Mesenchymal stem cell (in vitro differentiated cells and primary cell): ENCODE measurements around the gene MED13L.
A peak's percentile ranks its signal among the peaks of the same experiment; 100 is the strongest.
"Not testable (repeated sequence)": the region's sequence is repeated elsewhere in the genome, so short reads cannot be mapped to it uniquely, and the experiment has no call there.

ENCODE experiments used
- DNase-seq: peaks from one replicate; pipeline ENCODE4 v3.0.0-alpha.2; 2013
- H2AFZ ChIP-seq: one replicate; pipeline ENCODE4 v1.6.1; 2013; ENCODE audit warnings: low read depth, mild to moderate bottlenecking, control low read depth, inconsistent platforms, low read length, moderate library complexity
- H2AK5ac ChIP-seq: 2 replicates; pipeline ENCODE4 v1.6.1; 2013; ENCODE audit warnings: low read length, moderate library complexity, mild to moderate bottlenecking, inconsistent platforms; ENCODE audit not compliant: severe bottlenecking
- H2BK120ac ChIP-seq: one replicate; pipeline ENCODE4 v1.6.1; 2013; ENCODE audit warnings: low read depth, mild to moderate bottlenecking, inconsistent platforms, low read length, moderate library complexity
- H2BK12ac ChIP-seq, 2 experiments: one replicate each; pipeline ENCODE4 v1.6.1; 2013; ENCODE audit warnings: inconsistent platforms in 2 of 2, low read length in 2 of 2, mild to moderate bottlenecking in 2 of 2, moderate library complexity in 2 of 2, control low read depth in 1 of 2
- H2BK15ac ChIP-seq: one replicate; pipeline ENCODE4 v1.6.1; 2013; ENCODE audit warnings: mild to moderate bottlenecking, low read depth, inconsistent platforms; ENCODE audit not compliant: poor library complexity, severe bottlenecking
- H2BK5ac ChIP-seq: 2 replicates; pipeline ENCODE4 v1.6.1; 2013; ENCODE audit warnings: low read depth, mild to moderate bottlenecking, low read length, control low read depth, inconsistent platforms; ENCODE audit not compliant: poor library complexity, severe bottlenecking
- H3K14ac ChIP-seq, 2 experiments: one replicate each; pipeline ENCODE4 v1.6.1; 2013; ENCODE audit warnings: inconsistent platforms in 2 of 2, low read length in 2 of 2, control low read depth in 1 of 2, mild to moderate bottlenecking in 1 of 2, moderate library complexity in 1 of 2
- H3K18ac ChIP-seq, 2 experiments: one replicate each; pipeline ENCODE4 v1.6.1; 2013; ENCODE audit warnings: inconsistent platforms in 2 of 2, low read length in 2 of 2, control low read depth in 1 of 2, low read depth in 1 of 2, mild to moderate bottlenecking in 1 of 2
- H3K23ac ChIP-seq, 2 experiments: one replicate each; pipeline ENCODE4 v1.6.1; 2013; ENCODE audit warnings: inconsistent platforms in 2 of 2, low read length in 2 of 2, mild to moderate bottlenecking in 2 of 2, moderate library complexity in 2 of 2, control low read depth in 1 of 2
- H3K27ac ChIP-seq: 2 replicates; pipeline ENCODE4 v1.5.1; 2013; ENCODE audit warnings: mild to moderate bottlenecking, moderate library complexity, low read length, control low read depth, inconsistent platforms; ENCODE audit not compliant: poor library complexity, severe bottlenecking
- H3K27me3 ChIP-seq, 2 experiments: 2 replicates each; pipeline versions ENCODE4 v1.6.1 to v1.7.0; 2013; ENCODE audit warnings: low read length in 2 of 2, mild to moderate bottlenecking in 2 of 2, moderate library complexity in 2 of 2, control low read depth in 1 of 2, inconsistent platforms in 1 of 2; ENCODE audit not compliant: control insufficient read depth in 1 of 2, insufficient read depth in 1 of 2
- H3K36me3 ChIP-seq, 2 experiments: 2 replicates each; pipeline versions ENCODE4 v1.6.1 to v1.7.0; 2013; ENCODE audit warnings: low read length in 2 of 2, control low read depth in 1 of 2, inconsistent platforms in 1 of 2, low read depth in 1 of 2, mild to moderate bottlenecking in 1 of 2; ENCODE audit not compliant: insufficient read depth in 2 of 2, control insufficient read depth in 1 of 2
- H3K4ac ChIP-seq, 2 experiments: one replicate each; pipeline ENCODE4 v1.6.1; 2013; ENCODE audit warnings: inconsistent platforms in 2 of 2, low read length in 2 of 2, mild to moderate bottlenecking in 2 of 2, moderate library complexity in 2 of 2, control low read depth in 1 of 2, low read depth in 1 of 2
- H3K4me1 ChIP-seq: 2 replicates; pipeline ENCODE4 v1.6.1; 2013; ENCODE audit warnings: low read depth, low read length, control low read depth; ENCODE audit not compliant: control insufficient read depth, insufficient read depth
- H3K4me2 ChIP-seq: 2 replicates; pipeline ENCODE4 v1.6.1; 2013; ENCODE audit warnings: low read length, mild to moderate bottlenecking, inconsistent platforms; ENCODE audit not compliant: poor library complexity, severe bottlenecking
- H3K4me3 ChIP-seq, 2 experiments: 2 replicates each; pipeline versions ENCODE4 v1.5.1 to v1.7.0; 2013; ENCODE audit warnings: low read length in 2 of 2, mild to moderate bottlenecking in 2 of 2, control low read depth in 1 of 2, low read depth in 1 of 2; ENCODE audit not compliant: insufficient read depth in 1 of 2
- H3K79me1 ChIP-seq: replicated peaks from 2 replicates; pipeline ENCODE4 v1.6.1; 2013; ENCODE audit warnings: mild to moderate bottlenecking, control low read depth, low read length, inconsistent platforms; ENCODE audit not compliant: poor library complexity, severe bottlenecking
- H3K9ac ChIP-seq: 2 replicates; pipeline ENCODE4 v1.7.0; 2013; ENCODE audit warnings: mild to moderate bottlenecking, low read length, moderate library complexity
- H3K9me3 ChIP-seq: 2 replicates; pipeline ENCODE4 v1.7.0; 2013; ENCODE audit warnings: mild to moderate bottlenecking, low read length; ENCODE audit not compliant: control insufficient read depth
- H4K8ac ChIP-seq: one replicate; pipeline ENCODE4 v1.6.1; 2013; ENCODE audit warnings: inconsistent platforms, mild to moderate bottlenecking, low read length, moderate library complexity
- H4K91ac ChIP-seq: one replicate; pipeline ENCODE4 v1.6.1; 2013; ENCODE audit warnings: mild to moderate bottlenecking, low read length, inconsistent platforms
- WGBS: methylation state at CpG from one replicate; pipeline ENCODE4 v1.1.7; 2013; ENCODE audit warnings: mixed read lengths; 5-methylcytosine and 5-hydroxymethylcytosine counted together

The MED13L gene

DNA sequence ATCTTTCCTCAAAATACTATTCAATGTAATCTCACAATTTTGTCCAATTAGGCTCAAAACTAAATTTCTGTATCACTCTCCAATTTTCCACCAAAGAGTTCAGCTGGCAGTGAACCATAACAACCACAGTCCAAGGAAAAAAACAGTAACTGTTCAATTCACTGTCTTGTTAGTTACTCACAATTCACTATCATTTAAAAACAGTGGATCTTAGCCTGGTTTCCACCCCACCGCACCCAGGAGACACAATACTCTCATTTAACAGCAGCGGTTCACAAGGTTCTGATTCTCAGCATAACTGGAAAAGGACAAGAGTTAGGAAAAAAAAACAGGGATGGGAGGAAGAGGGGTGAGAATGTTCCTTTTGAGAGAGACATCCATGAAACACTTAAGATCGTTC is 40.5 kb downstream of the MED13L start:
- Histone ChIP-seq H2BK120ac (no peak overlapping the region), H3K23ac (no peak overlapping the region), H3K9me3 (no peaks in the 10 kb centered on the region), H3K27me3 (no peaks in the 10 kb centered on the region), H3K27ac (no peak overlapping the region), H3K4me1 (peaks cover 5% of the 10 kb centered on the region), H3K79me1 (peaks cover 2% of the 10 kb centered on the region), H4K91ac (no peak overlapping the region), H2BK5ac (no peak overlapping the region), H3K9ac (peak overlapping the region; percentile 69), H2BK15ac (no peak overlapping the region), H2AK5ac (no peak overlapping the region), H3K4me3 (peak overlapping the region in 1 of 2 experiments; percentile 30), H3K4me2 (no peak overlapping the region), H3K14ac (no peak overlapping the region), H4K8ac (no peak overlapping the region), H3K18ac (no peak overlapping the region), H2BK12ac (no peak overlapping the region), H3K36me3 (peaks cover 0 to 6% of the 10 kb centered on the region in 2 experiments), H3K4ac (no peak overlapping the region), H2AFZ (no peak overlapping the region)
- WGBS: no CpG with 5 or more reads among the region's 3 CpGs
- DNase-seq: no peak

- H2BK12ac ChIP-seq: no peak overlapping the region
- no peak overlapping the region for H3K23ac ChIP-seq
- peaks cover 0 to 6% of the 10 kb centered on the region in 2 experiments for H3K36me3 ChIP-seq
- peaks cover 2% of the 10 kb centered on the region for H3K79me1 ChIP-seq
- peak overlapping the region; percentile 69 for H3K9ac ChIP-seq
- no peak overlapping the region for H2BK15ac ChIP-seq
- no peaks in the 10 kb centered on the region for H3K9me3 ChIP-seq
- H3K4me1 ChIP-seq: peaks cover 5% of the 10 kb centered on the region
- H3K4me3 ChIP-seq: no peak overlapping the region
- no peak overlapping the region for H3K18ac ChIP-seq
- no peaks in the 10 kb centered on the region for H3K27me3 ChIP-seq
- H2AFZ ChIP-seq: no peak overlapping the region
- H4K91ac ChIP-seq: no peak overlapping the region
- no peak overlapping the region for H2BK5ac ChIP-seq
- H4K8ac ChIP-seq: no peak overlapping the region
- no peak overlapping the region for H3K14ac ChIP-seq
- no peak overlapping the region for H2BK120ac ChIP-seq
- H3K27ac ChIP-seq: no peak overlapping the region
- H3K4me2 ChIP-seq: no peak overlapping the region
- 9% methylated on average over 2 of the region's 3 CpGs for WGBS
- H3K4ac ChIP-seq: no peak overlapping the region
- no peak overlapping the region for H2AK5ac ChIP-seq
- peak; percentile 75 for DNase-seq
These were observed 41.3 kb downstream of the MED13L start for GRCh38 chr12:116236148-116236731.

DNA sequence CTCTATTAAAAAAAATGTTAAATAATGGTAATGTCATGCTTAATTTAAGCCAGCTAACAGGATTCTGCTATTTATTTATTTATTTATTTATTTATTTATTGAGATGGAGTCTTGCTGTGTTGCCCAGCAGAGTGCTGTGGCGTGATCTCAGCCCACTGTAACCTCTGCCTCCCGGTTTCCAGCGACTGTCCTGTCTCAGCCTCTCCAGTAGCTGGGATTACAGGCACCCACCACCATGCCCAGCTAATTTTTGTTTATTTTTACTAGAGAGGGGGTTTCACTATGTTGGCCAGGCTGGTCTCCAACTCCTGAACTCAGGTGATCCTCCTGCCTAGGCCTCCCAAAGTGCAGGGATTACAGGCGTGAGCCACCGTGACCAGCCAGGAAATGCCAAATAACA is 43.3 kb downstream of the MED13L start:
- not testable (repeated sequence) for H3K4me1 ChIP-seq, H3K14ac ChIP-seq, H3K79me1 ChIP-seq, H3K4ac ChIP-seq, H4K8ac ChIP-seq, H3K9ac ChIP-seq, DNase-seq, H3K4me2 ChIP-seq, H4K91ac ChIP-seq, H3K27ac ChIP-seq, H2BK120ac ChIP-seq, H3K27me3 ChIP-seq, H2BK15ac ChIP-seq, H2BK5ac ChIP-seq, H2AFZ ChIP-seq, H2AK5ac ChIP-seq, H3K9me3 ChIP-seq, H2BK12ac ChIP-seq, H3K23ac ChIP-seq, H3K18ac ChIP-seq, H3K4me3 ChIP-seq
- peaks cover 4 to 12% of the 10 kb centered on the region in 2 experiments for H3K36me3 ChIP-seq
- WGBS: 93% methylated on average over 3 of the region's 5 CpGs

- WGBS: no CpG with 5 or more reads among the region's 3 CpGs
- Histone ChIP-seq H3K4me2 (no peak overlapping the region), H2BK5ac (no peak overlapping the region), H2BK12ac (no peak overlapping the region), H2AFZ (no peak overlapping the region), H2AK5ac (no peak overlapping the region), H3K79me1 (peaks cover 2% of the 10 kb centered on the region), H3K23ac (no peak overlapping the region), H3K18ac (no peak overlapping the region), H3K9ac (no peak overlapping the region), H4K8ac (no peak overlapping the region), H3K4me3 (no peak overlapping the region), H2BK120ac (no peak overlapping the region), H3K9me3 (no peaks in the 10 kb centered on the region), H2BK15ac (no peak overlapping the region), H3K4ac (no peak overlapping the region), H3K4me1 (peaks cover 2% of the 10 kb centered on the region), H3K27ac (no peak overlapping the region), H3K14ac (no peak overlapping the region), H4K91ac (no peak overlapping the region), H3K27me3 (no peaks in the 10 kb centered on the region), H3K36me3 (peaks cover 4 to 12% of the 10 kb centered on the region in 2 experiments)
- DNase-seq: peak; percentile 71
These were observed 43.8 kb downstream of the MED13L start for GRCh38 chr12:116233669-116234068.
